GM19043 (cell line): ENCODE measurements around the gene HTR1D.
"Not testable (repeated sequence)": the region's sequence is repeated elsewhere in the genome, so short reads cannot be mapped to it uniquely, and the experiment has no call there.

Source experiments
- ATAC-seq: cut with Tn5 transposase; IDR thresholded peaks from one replicate; pipeline ENCODE4 v1.9.1; 2021; ENCODE audit warnings: low read depth; ENCODE audit not compliant: unreplicated experiment

The HTR1D gene

DNA sequence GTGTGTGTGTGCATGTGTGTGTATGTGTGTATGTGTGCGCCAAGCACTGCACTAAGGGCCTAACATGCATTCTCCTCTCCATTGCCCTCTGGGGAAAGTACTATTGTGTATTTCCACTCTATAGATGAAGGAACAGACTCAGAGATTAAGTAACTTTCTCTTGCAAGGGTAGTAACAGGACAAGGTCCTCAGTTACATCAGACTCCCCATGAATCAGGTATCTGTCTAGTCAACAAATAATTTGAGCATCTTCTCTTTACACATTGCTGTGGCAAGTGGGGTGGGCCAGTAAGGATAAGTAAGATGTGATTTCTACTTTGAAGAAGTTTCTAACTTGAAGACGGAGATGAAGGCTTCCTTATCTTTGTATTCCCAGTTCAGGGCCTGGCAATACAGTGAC, 5.0 kb upstream of the HTR1D start:
- no peak for ATAC-seq

DNA sequence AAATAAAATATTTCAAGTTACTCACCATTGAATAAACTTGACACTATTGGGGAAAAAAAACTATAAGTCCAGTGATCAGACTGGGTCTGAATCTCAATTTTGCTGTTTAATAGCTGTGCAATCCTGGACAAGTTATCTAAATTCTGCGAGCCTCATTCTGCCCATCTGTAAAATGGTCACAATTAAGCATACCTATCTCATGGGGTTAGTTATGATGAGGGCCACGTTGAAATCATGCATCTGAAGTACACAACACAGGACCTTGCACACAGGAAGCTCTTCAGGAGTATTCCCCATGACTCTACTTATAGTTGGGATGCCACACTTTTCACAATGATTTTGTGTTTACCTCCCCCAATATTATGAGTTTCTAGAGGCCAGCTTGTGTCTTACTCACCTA, 3.8 kb upstream of the HTR1D start:
- ATAC-seq: no peak

DNA sequence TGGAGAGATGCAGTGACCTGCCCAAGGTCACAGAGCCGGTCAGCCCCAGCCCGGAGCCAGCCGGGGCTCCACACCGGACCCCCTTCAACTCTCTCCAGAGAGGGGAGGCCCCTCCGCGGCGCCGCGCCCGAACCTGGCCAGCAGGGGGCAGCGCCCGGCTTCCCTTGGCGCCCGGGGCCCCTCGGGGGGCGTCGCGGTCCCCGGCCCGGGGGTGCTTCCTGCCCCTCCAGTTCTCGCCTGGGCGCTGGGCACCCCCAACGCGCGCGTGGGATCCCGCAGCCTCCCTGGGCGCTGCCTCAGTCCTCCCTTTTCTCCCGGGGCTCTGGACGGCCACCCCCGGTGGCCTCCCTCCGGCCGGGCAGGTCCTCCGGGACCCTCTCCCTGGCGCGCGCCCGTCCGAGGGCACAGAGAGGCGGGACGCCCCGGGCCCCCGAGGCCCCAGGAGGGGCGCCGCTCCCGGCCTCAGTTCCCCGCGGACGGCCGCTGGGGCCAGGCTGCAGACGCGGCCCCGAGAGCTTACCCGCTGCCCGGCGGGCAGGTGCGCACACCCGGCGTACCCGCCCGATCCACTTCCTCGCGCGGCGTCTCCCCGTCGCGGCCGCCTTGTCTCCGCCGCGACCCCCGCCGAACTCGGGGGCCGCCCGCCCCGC, 406 bp downstream of the HTR1D start:
- no peak for ATAC-seq

DNA sequence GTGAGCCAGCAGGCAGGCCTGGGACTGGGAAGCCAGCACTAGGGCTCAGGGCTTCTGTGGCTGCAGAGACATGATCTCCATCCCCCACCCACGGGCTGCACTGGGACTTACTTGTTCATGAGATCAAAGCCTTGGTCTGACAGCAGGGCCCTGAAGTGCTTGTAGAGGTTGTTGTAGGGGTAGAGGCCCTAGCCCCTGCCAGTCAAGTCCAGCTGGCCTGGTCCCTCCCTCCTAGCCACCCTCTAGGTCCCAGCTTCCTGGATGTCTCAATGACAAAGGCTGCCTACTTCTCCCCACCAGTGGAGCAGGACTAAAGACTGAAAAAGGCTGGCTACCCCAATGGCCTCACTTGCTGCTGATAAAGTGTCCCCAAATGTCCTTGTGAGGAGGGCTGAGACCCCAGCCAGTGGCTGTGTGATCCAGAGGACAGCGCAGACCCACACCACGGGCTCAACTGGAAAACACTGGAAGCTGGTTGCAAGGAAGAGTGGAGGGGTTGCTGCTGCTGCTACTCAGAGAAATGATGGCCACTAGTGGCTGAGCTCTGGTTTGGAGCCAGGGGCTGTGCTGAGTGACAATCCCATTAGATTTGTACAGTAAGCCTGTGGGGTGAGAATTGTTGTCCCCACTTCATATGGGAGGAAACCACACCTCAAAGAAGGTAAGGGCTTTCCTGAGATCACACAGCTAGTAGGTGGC, 1.4 kb downstream of the HTR1D start:
- ATAC-seq: no peak

DNA sequence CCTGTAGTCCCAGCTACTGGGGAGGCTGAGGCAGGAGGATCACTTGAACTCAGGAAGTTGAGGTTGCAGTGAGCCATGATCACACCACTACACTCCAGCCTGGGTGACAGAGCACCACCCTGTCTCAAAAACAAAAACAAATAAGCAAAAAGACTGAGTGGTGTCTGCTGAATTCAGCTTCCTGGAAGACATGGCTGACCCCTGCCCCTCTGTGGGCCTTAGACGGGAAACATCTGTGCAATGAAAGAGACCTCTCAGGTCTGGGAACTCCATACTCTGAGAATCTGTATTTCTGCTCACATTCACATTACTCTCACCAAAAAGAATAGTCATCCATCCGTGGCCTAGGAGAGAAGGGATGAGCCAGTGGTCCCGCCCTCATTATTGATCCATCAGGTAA, 2.0 kb downstream of the HTR1D start:
- ATAC-seq: no peak

DNA sequence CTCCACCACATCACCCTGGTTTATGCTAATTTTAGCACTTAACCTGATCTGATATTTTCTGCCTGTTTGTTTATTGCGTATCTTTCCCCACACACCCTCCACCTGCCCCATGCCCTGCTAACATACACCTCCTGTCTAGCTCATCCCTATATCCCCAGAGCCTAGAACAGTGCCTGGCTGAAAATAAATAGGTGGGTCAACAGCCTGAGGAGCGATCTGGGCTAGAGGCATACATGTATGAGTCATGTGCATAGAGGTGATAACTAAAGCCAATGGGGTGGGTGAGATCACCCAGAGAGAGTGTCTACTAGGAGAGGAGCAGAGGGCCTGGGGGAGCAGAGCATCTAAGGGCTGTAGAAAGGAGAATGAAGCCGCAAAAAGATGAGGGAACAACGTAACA, 2.7 kb downstream of the HTR1D start:
- ATAC-seq: no peak

DNA sequence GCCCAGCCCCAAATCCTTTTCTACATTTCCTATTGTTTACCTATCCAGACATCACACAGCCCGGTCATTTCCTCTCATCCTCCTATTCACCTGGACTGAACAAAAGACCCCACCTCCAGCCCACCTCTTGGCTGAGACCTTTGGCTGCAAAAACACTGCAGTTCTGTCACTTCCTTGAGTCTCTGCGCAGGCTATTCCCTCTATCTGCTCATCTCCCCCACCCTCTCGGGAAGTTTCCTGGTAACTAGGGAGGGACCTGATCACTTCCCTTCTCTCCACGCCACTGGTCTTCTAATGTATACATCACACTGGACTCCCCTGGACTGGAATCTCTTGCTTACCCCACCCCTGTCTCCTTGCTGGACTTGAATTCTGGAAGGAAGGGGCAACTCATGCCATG, 5.3 kb downstream of the HTR1D start:
- ATAC-seq: no peak

DNA sequence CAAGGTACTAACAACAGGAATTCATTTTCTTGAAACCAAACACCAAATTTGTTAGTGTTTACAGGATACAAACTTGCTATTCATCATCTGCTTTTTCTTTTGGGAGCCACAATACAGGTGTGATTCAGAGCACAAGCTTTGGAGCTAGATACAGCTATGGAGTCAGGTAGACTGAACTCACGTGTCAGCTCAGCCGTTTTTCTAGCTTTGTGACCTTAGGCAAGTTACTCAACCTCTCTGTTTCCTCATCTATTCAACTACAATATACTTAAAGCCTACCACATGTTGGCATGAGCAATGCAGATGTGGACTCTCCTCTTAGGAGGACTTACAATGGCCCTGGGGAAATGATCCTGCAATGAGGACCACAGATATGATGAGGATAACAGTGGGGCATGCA, 6.3 kb downstream of the HTR1D start:
- no peak for ATAC-seq

DNA sequence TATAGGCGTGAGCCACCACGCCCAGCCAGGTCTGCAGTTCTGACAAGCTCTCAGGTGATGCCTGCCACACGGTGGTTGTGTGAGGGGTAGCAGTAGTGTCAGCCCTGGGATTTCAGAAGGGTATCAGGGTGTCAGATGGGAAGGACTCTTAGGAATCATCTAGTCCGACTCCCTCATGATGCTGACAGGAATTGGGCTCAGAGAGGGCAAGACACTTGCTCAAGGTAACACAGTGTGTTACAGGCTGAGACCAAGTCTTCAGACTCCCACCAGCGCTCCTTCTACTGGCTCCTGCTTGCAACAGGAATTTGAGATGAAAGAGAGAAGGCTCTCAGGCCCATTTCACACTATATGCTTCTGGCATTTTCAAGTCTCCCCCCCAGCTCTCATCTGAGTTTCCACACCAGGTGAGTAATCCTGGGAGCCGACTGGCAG, 6.9 kb downstream of the HTR1D start:
- ATAC-seq: no peak

DNA sequence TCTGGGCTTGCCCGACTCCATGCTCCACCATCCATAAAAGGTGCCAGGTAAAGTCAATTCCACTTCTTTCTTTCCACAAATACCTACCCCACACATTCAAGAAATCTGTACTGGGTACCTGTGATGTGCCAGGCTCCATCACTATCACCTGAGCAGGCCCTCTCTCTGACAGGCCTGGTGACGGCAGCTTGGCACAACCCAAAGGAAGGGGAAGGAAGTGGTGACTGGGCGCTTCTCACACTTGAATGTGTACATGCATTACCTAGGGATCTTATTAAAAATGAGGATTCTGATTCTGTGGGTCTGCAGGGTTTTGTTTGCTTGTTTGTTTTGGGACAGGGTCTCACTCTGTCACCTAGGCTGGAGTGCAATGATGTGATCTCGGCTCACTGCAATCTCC, 7.5 kb downstream of the HTR1D start:
- no peak for ATAC-seq

DNA sequence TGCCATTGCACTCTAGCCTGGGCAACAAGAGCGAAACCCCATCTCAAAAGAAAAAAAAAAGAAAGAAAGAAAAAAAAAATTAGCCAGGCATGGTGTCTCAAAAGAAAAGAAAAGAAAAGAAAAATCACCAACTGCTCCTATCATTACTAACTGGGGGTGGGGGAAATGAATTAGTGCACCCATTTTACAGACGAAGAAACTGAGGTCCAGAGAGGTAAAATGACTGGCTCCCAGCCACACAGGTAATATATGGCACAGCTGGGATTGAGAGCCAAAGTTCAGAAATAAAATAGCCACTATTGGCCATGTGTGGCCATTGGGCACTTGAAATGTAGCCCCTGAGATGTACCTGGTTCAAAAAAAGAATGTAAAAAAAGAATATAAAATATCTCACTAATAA, 8.8 kb downstream of the HTR1D start:
- no peak for ATAC-seq

DNA sequence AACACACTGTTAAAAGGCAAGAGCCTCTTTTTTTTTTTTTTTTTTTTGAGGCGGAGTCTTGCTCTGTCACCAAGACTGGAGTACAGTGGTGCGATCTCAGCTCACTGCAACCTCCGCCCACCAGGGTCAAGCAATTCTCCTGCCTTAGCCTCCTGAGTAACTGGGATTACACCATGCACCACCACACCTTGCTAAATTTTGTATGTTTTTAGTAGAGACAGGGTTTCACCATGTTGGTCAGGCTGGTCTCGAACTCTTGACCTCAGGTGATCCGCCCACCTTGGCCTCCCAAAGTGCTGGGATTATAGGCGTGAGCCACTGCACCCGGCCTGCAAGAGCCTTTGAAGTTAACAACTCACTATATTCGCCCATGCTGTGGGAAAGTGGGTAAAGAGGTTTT, 9.6 kb downstream of the HTR1D start:
- ATAC-seq: not testable (repeated sequence)

DNA sequence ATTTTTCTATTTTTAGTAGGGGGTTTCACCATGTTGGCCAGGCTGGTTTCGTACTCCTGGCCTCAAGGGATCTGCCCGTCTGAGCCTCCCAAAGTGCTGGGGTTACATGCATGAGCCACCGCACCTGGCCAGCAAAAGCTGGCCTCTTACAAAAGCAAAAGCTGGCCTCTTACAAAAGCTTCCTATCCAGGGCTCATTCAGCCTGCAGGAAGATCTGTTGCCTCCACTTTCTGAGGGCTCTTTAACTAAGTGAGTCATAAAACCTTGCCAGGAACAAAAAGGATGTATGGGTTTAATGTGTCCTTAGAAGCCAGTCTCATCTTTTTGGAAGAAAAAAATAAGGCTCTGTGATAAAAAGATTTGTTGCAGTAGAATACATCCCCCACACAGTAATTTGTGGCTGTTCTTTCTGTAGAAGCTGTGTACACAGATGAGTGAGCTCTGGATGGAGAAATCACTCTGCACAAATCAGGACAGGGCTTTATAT, 15.0 kb downstream of the HTR1D start:
- no peak for ATAC-seq

DNA sequence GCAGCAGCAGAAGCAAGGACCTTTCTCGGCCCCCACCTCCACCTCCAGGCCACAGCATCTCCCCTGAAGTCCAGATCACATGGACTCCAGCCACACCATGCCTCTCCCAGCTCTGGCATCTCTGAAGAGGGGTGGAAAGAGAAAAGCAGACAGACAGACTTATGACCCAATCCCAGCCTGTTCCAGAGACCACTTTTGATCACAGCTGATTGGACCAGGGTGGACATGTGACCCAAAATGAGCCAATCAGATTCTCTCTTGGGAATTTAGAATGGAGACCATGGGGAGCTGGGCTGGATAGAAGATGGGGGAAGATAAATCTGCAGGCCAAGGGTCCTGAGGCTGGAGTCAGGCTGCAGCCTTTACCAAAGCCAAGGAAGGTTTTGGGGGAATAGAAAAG, 16.4 kb downstream of the HTR1D start:
- ATAC-seq: no peak

DNA sequence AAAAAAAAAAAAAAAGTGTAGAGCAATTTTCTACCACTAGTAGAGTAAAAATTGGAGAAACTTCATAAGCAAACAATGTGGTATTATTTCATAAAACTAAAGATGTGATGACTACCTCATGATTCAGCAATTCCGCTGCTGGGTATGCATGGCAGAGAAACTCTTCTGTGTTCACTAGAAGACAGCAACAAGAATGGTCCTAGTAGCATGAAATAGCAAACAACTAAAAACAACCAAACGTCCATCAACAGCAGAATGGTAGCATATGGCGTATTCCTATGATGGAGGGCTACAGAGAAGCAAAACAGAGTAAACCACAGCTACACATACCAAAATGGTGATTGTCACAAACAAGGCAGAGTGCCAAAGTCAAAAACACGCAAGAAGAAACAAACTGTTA, 18.9 kb downstream of the HTR1D start:
- ATAC-seq: no peak

DNA sequence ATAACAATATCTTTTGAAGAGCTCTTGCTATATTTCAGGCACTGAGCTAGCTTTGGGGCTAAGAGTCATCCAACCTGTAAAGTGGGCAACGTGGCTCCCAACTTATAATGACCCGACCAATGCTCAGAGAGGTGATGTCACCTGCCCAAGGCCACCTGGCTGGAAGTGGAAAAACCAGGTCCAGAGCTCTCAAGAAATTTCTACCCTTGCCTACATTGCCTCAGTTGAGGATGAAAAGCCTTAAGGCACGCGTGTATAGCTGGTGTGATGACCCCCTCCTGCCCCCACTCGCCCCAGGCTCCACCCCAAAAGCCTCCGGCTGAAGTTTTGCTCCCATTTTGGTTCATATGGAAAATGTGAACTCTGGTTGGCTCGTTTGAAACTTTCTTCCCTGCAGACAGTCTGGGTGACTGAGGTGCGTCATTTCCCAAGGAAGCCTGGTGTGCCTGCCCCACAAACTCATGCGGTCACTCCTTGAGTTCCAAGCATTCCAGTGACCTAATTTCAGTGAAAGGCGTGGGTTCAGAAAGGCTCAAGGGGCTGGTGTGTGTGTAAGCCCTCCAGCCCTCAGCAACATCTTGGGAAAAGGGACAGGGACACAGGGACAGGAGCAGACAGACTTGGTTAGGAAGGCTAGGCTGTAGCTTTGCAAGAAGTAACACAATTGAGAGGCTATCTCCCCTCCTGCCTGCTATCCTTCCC, 20.5 kb downstream of the HTR1D start:
- no peak for ATAC-seq

DNA sequence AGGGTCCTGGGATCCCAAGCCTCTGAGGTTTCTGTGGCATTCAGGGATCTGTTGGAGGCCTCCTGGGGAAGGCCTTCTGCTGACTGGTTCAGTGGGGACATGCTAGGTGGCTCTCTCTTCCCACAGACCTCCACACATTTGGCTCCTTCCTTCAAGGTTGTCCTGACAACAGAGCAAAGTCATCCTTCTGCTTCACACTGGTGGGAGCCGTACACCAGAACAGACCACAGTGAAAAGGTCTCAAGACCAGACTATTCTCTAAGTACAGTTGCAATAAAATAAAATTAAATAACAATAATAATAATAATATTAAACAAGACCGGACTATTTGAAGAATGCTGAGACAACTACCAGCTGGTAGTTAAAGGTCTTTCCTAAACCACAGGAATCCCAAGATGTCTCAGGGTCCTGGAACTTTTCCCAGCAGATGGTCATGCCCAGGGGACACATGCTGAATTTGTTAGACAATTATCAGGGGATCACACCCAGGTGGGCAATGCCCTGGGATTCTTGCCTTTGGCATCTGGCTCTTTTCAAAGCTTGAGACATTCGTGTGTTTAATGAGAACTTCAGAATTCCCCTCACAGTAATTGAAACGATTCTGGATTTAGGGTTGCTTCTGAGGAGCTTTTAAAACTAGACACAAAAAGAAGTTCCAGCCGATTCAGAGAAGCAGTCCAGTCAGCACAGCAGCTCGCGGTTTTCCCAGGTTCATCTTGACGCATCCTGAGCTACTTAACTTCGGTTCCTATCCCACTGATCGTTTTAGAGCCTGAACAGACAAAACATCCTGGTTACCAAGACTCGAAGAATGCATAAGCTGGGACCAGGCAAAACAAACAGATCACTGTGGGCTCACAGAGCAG, 22.9 kb downstream of the HTR1D start:
- no peak for ATAC-seq

DNA sequence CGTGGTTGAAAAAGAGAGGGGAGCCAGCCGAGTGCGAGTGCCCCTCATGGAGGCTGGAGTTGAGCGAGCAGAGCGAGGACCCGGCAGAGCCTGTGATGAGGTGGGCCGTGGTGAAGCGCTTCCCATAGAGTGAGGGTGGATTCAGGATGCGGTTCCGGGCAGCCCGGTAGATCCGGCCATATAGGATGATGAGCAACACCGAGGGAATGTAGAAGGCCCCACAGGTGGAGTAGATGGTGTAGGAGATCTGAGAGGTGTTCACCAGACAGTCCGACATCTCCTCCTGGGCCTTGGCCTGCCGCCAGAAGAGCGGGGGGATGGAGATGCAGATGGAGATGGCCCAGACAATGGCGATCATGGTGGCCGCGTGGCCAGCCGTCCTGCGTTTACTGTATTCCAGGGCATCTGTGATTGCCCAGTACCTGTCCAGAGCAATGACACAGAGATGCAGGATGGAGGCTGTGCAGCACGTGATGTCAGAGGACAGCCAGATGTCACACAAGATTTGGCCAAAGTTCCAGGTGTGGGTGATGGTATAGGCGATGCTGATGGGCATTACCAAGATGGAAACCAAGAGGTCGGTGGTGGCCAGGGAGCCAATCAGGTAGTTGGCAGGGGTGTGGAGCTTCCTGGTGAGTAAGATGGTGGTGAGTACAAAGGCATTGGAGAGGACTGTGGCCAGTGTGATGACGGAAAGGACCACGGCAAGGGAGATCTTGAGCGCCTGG, 23.7 kb downstream of the HTR1D start:
- no peak for ATAC-seq

DNA sequence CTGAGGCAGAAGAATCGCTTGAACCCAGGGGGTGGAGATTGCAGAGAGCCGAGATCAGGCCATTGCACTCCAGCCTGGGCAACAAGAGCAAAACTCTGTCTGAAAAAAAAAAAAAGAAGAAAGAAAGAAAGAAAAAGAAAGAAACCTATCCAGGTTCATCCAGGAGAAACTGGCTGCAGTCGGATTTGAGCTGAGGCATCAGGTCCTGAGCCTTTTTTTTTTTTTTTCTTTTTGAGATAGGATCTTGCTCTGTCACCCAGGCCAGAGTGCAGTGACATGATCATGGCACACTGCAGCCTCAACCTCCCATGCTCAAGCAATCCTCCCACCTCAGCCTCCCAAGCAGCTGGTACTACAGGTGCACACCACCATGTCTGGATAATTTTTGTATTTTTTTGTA, 26.1 kb downstream of the HTR1D start:
- no peak for ATAC-seq

DNA sequence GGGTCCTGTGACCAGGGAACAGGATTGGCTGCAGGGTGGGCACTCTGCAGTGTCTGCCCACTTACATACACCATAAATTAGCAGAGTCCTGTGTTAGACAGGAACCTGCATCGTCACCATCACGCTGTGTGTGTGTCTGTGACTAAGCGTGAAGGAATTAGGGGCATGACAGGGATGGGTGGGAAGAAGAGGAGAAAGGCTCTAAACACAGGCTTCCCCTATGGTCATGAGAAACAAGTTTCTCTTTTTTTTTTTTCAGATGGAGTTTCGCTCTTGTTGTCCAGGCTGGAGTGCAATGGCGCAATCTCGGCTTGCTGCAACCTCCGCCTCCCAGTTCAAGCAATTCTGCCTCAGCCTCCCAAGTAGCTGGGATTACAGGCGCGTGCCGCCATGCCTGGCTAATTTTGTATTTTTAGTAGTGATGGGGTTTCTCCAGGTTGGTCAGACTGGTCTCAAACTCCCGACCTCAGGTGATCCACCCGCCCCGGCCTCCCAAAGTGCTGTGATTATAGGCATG, 28.3 kb downstream of the HTR1D start:
- ATAC-seq: not testable (repeated sequence)
